Stimulated activated memory B cell treated with anti-CD40 and anti-IgM and Interleukin-4, amounts not matched to agents 10 μg/mL and 1 μg/mL and 100 μg/mL, for 72 hours (primary cell): Measurements from ENCODE around the gene MDN1.
"Not testable (repeated sequence)": the region's sequence is repeated elsewhere in the genome, so short reads cannot be mapped to it uniquely, and the experiment has no call there.

ENCODE experiments used
- ATAC-seq: fragments of 150-1000 bp; cut with Tn5 transposase; 2 replicates; pipeline ENCODE4 v1.10.0; 2021
- H3K27ac Mint-ChIP-seq: one replicate; pipeline ENCODE4 v1.8.0; 2022; ENCODE audit warnings: mild to moderate bottlenecking, mixed read lengths
- H3K27me3 Mint-ChIP-seq: one replicate; pipeline ENCODE4 v1.8.0; 2022; ENCODE audit warnings: mixed read lengths
- H3K36me3 Mint-ChIP-seq: one replicate; pipeline ENCODE4 v1.8.0; 2022; ENCODE audit warnings: mixed read lengths
- H3K4me1 Mint-ChIP-seq: one replicate; pipeline ENCODE4 v1.8.0; 2022; ENCODE audit warnings: mixed read lengths
- H3K4me3 Mint-ChIP-seq: one replicate; pipeline ENCODE4 v1.8.0; 2022; ENCODE audit warnings: mild to moderate bottlenecking, moderate library complexity, mixed read lengths
- H3K9me3 Mint-ChIP-seq: one replicate; pipeline ENCODE4 v1.8.0; 2022; ENCODE audit warnings: mixed read lengths

MDN1 gene

GRCh38 chr6:89819336-89820130, at the start of gene MDN1:
Gene MDN1, minus strand, starts transcription at chr6:89819794. Its CDS starts 187 bp downstream, at chr6:89819607.
- Mint-ChIP-seq H3K9me3 (no peaks in the 10 kb centered on the region), H3K27me3 (no peaks in the 10 kb centered on the region), H3K36me3 (no peaks in the 10 kb centered on the region), H3K4me1 (peaks cover 36% of the 10 kb centered on the region), H3K27ac (peak within 1 kb of the TSS; percentile 91), H3K4me3 (peak within 1 kb of the TSS; percentile 91)
- peak; percentile 98 for ATAC-seq

- Mint-ChIP-seq H3K4me3 (no peak overlapping the region), H3K27ac (no peak overlapping the region), H3K4me1 (peaks cover 17% of the 10 kb centered on the region), H3K36me3 (peaks cover 59% of the 10 kb centered on the region), H3K9me3 (no peaks in the 10 kb centered on the region), H3K27me3 (no peaks in the 10 kb centered on the region)
- ATAC-seq: no peak
These were observed 46.6 kb upstream of the MDN1 start for GRCh38 chr6:89866024-89866678.

- H3K27me3 Mint-ChIP-seq: no peaks in the 10 kb centered on the region
- peak overlapping the region; percentile 84 for H3K27ac Mint-ChIP-seq
- peak; percentile 62 for ATAC-seq
- H3K4me1 Mint-ChIP-seq: peaks cover 21% of the 10 kb centered on the region
- H3K4me3 Mint-ChIP-seq: peak overlapping the region; percentile 54
- peaks cover 62% of the 10 kb centered on the region for H3K36me3 Mint-ChIP-seq
- H3K9me3 Mint-ChIP-seq: no peaks in the 10 kb centered on the region
These were observed 43.1 kb upstream of the MDN1 start for GRCh38 chr6:89862698-89863097.

GRCh38 chr6:89862273-89862672, 42.7 kb upstream of the MDN1 start:
- peak overlapping the region; percentile 54 for H3K4me3 Mint-ChIP-seq
- peak; percentile 90 for ATAC-seq
- H3K9me3 Mint-ChIP-seq: no peaks in the 10 kb centered on the region

GRCh38 chr6:89859744-89860143, 40.1 kb upstream of the MDN1 start:
- Mint-ChIP-seq H3K27ac (no peak overlapping the region), H3K36me3 (peaks cover 54% of the 10 kb centered on the region), H3K4me3 (no peak overlapping the region), H3K9me3 (no peaks in the 10 kb centered on the region), H3K27me3 (no peaks in the 10 kb centered on the region), H3K4me1 (peaks cover 21% of the 10 kb centered on the region)
- no peak for ATAC-seq

More at GRCh38 chr6:89862273-89862672, 42.7 kb upstream of the MDN1 start:
- Mint-ChIP-seq H3K27me3 (no peaks in the 10 kb centered on the region), H3K36me3 (peaks cover 57% of the 10 kb centered on the region), H3K4me1 (peaks cover 21% of the 10 kb centered on the region), H3K27ac (peak overlapping the region; percentile 84)

- Mint-ChIP-seq H3K9me3 (no peaks in the 10 kb centered on the region), H3K4me3 (no peak overlapping the region), H3K4me1 (peaks cover 17% of the 10 kb centered on the region), H3K27me3 (no peaks in the 10 kb centered on the region), H3K27ac (no peak overlapping the region), H3K36me3 (peaks cover 62% of the 10 kb centered on the region)
- ATAC-seq: no peak
These were observed 38.4 kb upstream of the MDN1 start for GRCh38 chr6:89858041-89858440.

- Mint-ChIP-seq H3K4me1 (peaks cover 4% of the 10 kb centered on the region), H3K9me3 (no peaks in the 10 kb centered on the region), H3K27ac (no peak overlapping the region), H3K36me3 (peaks cover 62% of the 10 kb centered on the region), H3K4me3 (no peak overlapping the region), H3K27me3 (no peaks in the 10 kb centered on the region)
- no peak for ATAC-seq
These were observed 33.5 kb upstream of the MDN1 start for GRCh38 chr6:89853068-89853467.

GRCh38 chr6:89847513-89847912, 27.9 kb upstream of the MDN1 start:
- Mint-ChIP-seq H3K36me3 (peaks cover 32% of the 10 kb centered on the region), H3K4me1 (peaks cover 15% of the 10 kb centered on the region)
- not testable (repeated sequence) for H3K9me3 Mint-ChIP-seq, ATAC-seq, H3K27ac Mint-ChIP-seq, H3K4me3 Mint-ChIP-seq, H3K27me3 Mint-ChIP-seq

- H3K27me3 Mint-ChIP-seq: no peaks in the 10 kb centered on the region
- H3K27ac Mint-ChIP-seq: peak overlapping the region; percentile 11
- peaks cover 17% of the 10 kb centered on the region for H3K36me3 Mint-ChIP-seq
These were observed 23.5 kb upstream of the MDN1 start for GRCh38 chr6:89843070-89843469.

GRCh38 chr6:89842228-89842627, 22.6 kb upstream of the MDN1 start:
- no peak for ATAC-seq
- Mint-ChIP-seq H3K9me3 (no peaks in the 10 kb centered on the region), H3K27me3 (no peaks in the 10 kb centered on the region), H3K36me3 (peaks cover 25% of the 10 kb centered on the region), H3K27ac (peak overlapping the region; percentile 11), H3K4me3 (no peak overlapping the region), H3K4me1 (peaks cover 31% of the 10 kb centered on the region)

More at GRCh38 chr6:89843070-89843469, 23.5 kb upstream of the MDN1 start:
- no peak for ATAC-seq
- Mint-ChIP-seq H3K4me3 (no peak overlapping the region), H3K9me3 (no peaks in the 10 kb centered on the region), H3K4me1 (peaks cover 31% of the 10 kb centered on the region)

- H3K27me3 Mint-ChIP-seq: no peaks in the 10 kb centered on the region
- H3K9me3 Mint-ChIP-seq: no peaks in the 10 kb centered on the region
- peaks cover 46% of the 10 kb centered on the region for H3K4me1 Mint-ChIP-seq
- no peak overlapping the region for H3K4me3 Mint-ChIP-seq
- H3K27ac Mint-ChIP-seq: no peak overlapping the region
- H3K36me3 Mint-ChIP-seq: peaks cover 39% of the 10 kb centered on the region
- no peak for ATAC-seq
These were observed 20.9 kb upstream of the MDN1 start for GRCh38 chr6:89840538-89840937.

- peaks cover 49% of the 10 kb centered on the region for H3K4me1 Mint-ChIP-seq
- no peaks in the 10 kb centered on the region for H3K9me3 Mint-ChIP-seq
- H3K4me3 Mint-ChIP-seq: no peak overlapping the region
- no peak for ATAC-seq
- H3K27me3 Mint-ChIP-seq: no peaks in the 10 kb centered on the region
- H3K27ac Mint-ChIP-seq: peak overlapping the region; percentile 88
- peaks cover 53% of the 10 kb centered on the region for H3K36me3 Mint-ChIP-seq
These were observed 17.1 kb upstream of the MDN1 start for GRCh38 chr6:89836639-89837222.

GRCh38 chr6:89834884-89835792, 15.5 kb upstream of the MDN1 start:
- peak; percentile 99 for ATAC-seq
- Mint-ChIP-seq H3K36me3 (peaks cover 58% of the 10 kb centered on the region), H3K9me3 (no peaks in the 10 kb centered on the region), H3K4me1 (peaks cover 58% of the 10 kb centered on the region), H3K27me3 (no peaks in the 10 kb centered on the region), H3K27ac (peak overlapping the region; percentile 88), H3K4me3 (peak overlapping the region; percentile 42)

GRCh38 chr6:89830170-89830809, 10.7 kb upstream of the MDN1 start:
- H3K4me1 Mint-ChIP-seq: peaks cover 36% of the 10 kb centered on the region
- peaks cover 24% of the 10 kb centered on the region for H3K36me3 Mint-ChIP-seq
- ATAC-seq: no peak
- H3K4me3 Mint-ChIP-seq: peak overlapping the region; percentile 98
- peak overlapping the region; percentile 96 for H3K27ac Mint-ChIP-seq
- no peaks in the 10 kb centered on the region for H3K27me3 Mint-ChIP-seq
- H3K9me3 Mint-ChIP-seq: no peaks in the 10 kb centered on the region
